Heart left ventricle (tissue), 16 donors: ENCODE data around the gene TDRD7. TPM values are rescaled to one million over a fixed set of nuclear protein-coding genes. Genes with fewer than 3 reads are reported as not detected.
A peak's percentile ranks its signal among the peaks of the same experiment; 100 is the strongest.

ENCODE experiments used
- ATAC-seq, 4 donors: fragments of 200-7000 bp; cut with Tn5 transposase; one replicate each; pipeline ENCODE4 v1.9.1; 2020 to 2022; ENCODE audit warnings: moderate library complexity in 4 of 4, mild to moderate bottlenecking in 3 of 4, moderate number of reproducible peaks in 1 of 4
- DNase-seq, 5 donors: peaks; one replicate each; pipeline ENCODE4 v3.0.0-alpha.2; 2020
- H3K27ac ChIP-seq, 12 donors: fragments of 200-600 bp; sonication (generic) in 4 of 12; one replicate each; pipeline versions ENCODE4 v1.5.0 to v1.8.0; 2016 to 2022; ENCODE audit warnings: mild to moderate bottlenecking in 2 of 12
- H3K27me3 ChIP-seq, 9 donors: fragments of 200-600 bp; sonication (generic) in 2 of 9; one replicate each; pipeline versions ENCODE4 v1.5.1 to v1.8.0; 2016 to 2022; ENCODE audit warnings: mild to moderate bottlenecking in 3 of 9
- H3K36me3 ChIP-seq, 9 donors: fragments of 200-600 bp; sonication (generic) in 2 of 9; one replicate each; pipeline versions ENCODE4 v1.5.0 to v1.8.0; 2018 to 2022; ENCODE audit warnings: mild to moderate bottlenecking in 2 of 9
- H3K4me1 ChIP-seq, 12 donors: fragments of 200-600 bp; sonication (generic) in 4 of 12; one replicate each; pipeline versions ENCODE4 v1.5.0 to v1.8.0; 2016 to 2022; ENCODE audit warnings: mild to moderate bottlenecking in 3 of 12
- H3K4me3 ChIP-seq, 12 donors: fragments of 200-600 bp; sonication (generic) in 4 of 12; one replicate each; pipeline versions ENCODE4 v1.5.0 to v1.8.0; 2017 to 2022; ENCODE audit warnings: mild to moderate bottlenecking in 9 of 12, moderate library complexity in 4 of 12
- H3K9me3 ChIP-seq, 12 donors: fragments of 200-600 bp; sonication (generic) in 4 of 12; one replicate each; pipeline versions ENCODE4 v1.5.0 to v1.8.0; 2016 to 2022; ENCODE audit warnings: mild to moderate bottlenecking in 1 of 12
- CTCF ChIP-seq, 12 donors: fragments of 200-600 bp; sonication (generic) in 4 of 12; IDR thresholded peaks; one replicate each; pipeline versions ENCODE4 v1.5.0 to v1.8.0; 2018 to 2022; ENCODE audit warnings: antibody characterized with exemption in 12 of 12, mild to moderate bottlenecking in 5 of 12
- POLR2A ChIP-seq, 2 donors: fragments of 450-650 bp; IDR thresholded peaks; one replicate each; pipeline ENCODE4 v1.6.1; 2017; ENCODE audit warnings: antibody characterized with exemption in 2 of 2, mild to moderate bottlenecking in 2 of 2, moderate library complexity in 2 of 2
- WGBS, 4 donors: extraction: QIAGEN DNeasy Blood & Tissue Kit in 2 of 4; methylation state at CpG; one replicate each; pipeline versions ENCODE4 v1.1.5 to v1.1.7; 2013 to 2018; 5-methylcytosine and 5-hydroxymethylcytosine counted together
- intact Hi-C, 10 donors: fragments of 100-400 bp; cut with DNase I; formaldehyde crosslinking; loops; one replicate each; pipeline versions ENCODE4 v1.11.1 to v1.14.2; 2022
- polyA plus RNA-seq, 2 donors: library from polyadenylated mRNA; stranded (reverse); fragments of 200-250 nt; gene quantifications; one replicate each; pipeline ENCODE4 v1.2.3, GENCODE V29; 2013
- total RNA-seq, 9 donors: library from RNA; depleted of rRNA in 2 of 9; stranded (reverse); fragments of >200 nt in 2 of 9; fragmentation: NEBNext Ultra II Directional in 3 of 9; extraction: Animal tissue kit (Norgen Biotek cat#: 25700) in 3 of 9; gene quantifications; one replicate each; pipeline versions ENCODE4 v1.1.0 to v1.2.4, GENCODE V29; 2016 to 2023
- donor health status: ischemic (EF 13 %, LVEDD 7.1; RV severe dilation, severe dysfunction).
- donor health status: healthy with polysubstance abuse.
- donor health status: DM: no; HTN: yes; CAD: no.
- donor health status: DM: no; HTN: no; CAD: no.
- donor health status: ischemic (EF 25% LVEDD 6.9; RV normal size, moderate dysfunction).
- donor health status: ischemic (EF 25% LVEDD 5.7; RV mildly dilated, moderate dysfunction).
- donor health status: healthy.
- donor health status: DM: yes; HTN: yes; CAD: no.
- donor health status: ischemic (EF 35%, LVEDD 5.7; RV mildly dilated, moderate dysfunction).
- donor health status: nonischemic (EF 11% LVEDD 7.7; RV severe dilation, severe dysfunction).
- donor health status: DM: yes; HTN: yes; CAD: no.
- donor health status: PGD.
- donor health status: ischemic (EF 29% LVEDD 5.4; RV normal size, mild dysfunction).
- donor health status: nonischemic (EF 23%, LVEDD 6.1; RV moderate dilation, normal function).

Gene TDRD7
- total and polyA plus RNA-seq, 11 donors = 3.0 to 15.3 (median 8.9) TPM

- ATAC-seq = peak in 2 of 4 donors; percentile 7 to 10
- intact Hi-C loops = loop anchor here in 7 of 10 donors (5.0 kb wide), 4 partner anchors 184 to 204 kb away; no protein-coding TSS in a partner anchor
Observed at GRCh38 chr9:97412626-97413385, 910 bp downstream of the TDRD7 start.

DNA sequence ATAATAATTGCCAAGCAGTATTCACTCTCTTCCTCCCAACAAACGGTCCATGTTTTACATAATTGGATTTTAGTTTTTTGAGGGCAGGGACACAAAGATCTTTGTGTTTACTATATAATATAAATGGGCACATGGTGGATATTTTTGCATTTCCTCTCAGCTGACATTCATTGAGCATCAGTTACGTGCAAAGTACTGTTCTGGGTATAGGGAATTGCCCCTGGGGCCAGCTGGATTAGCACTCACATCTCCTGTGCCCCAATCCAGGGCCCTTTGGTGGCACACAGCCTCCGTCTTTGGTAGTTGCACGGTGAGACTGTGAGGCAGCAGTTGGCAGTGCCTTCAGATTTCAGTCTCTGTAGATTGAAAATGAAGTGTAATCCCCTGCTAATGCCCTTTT lies 1.6 kb downstream of the TDRD7 start:
- ATAC-seq (no peak), DNase-seq (no peak)
- peak overlapping the region in 1 of 12 donors; percentile 91 for H3K27ac ChIP-seq
- intact Hi-C loops = loop anchor here in 7 of 10 donors (5.0 kb wide), 4 partner anchors 184 to 204 kb away; no protein-coding TSS in a partner anchor
- 62 to 75% (median 69%) methylated on average over 4 of the region's 4 CpGs for WGBS, 4 donors
- H3K9me3 ChIP-seq = no peaks in the 10 kb centered on the region
- TF ChIP-seq CTCF (IDR thresholded peaks at IDR 0.05) (no peak), POLR2A (IDR thresholded peaks at IDR 0.05) (no peak)
- H3K27me3 ChIP-seq = no peaks in the 10 kb centered on the region
- H3K36me3 ChIP-seq = no peaks in the 10 kb centered on the region
- H3K4me3 ChIP-seq = peak overlapping the region in 3 of 12 donors; percentile 69 to 87 (median 86)
- peaks cover 0 to 28% (median 11%) of the 10 kb centered on the region in 12 donors for H3K4me1 ChIP-seq

More at GRCh38 chr9:97412626-97413385, 910 bp downstream of the TDRD7 start:
- no peaks in the 10 kb centered on the region for H3K27me3 ChIP-seq
- peak overlapping the region; percentile 60 to 96 (median 88) for H3K27ac ChIP-seq
- H3K36me3 ChIP-seq = no peaks in the 10 kb centered on the region
- DNase-seq = no peak
- no peaks in the 10 kb centered on the region for H3K9me3 ChIP-seq
- WGBS, 4 donors = 10 to 21% (median 13%) methylated on average over 7 to 16 of the region's 16 CpGs
- TF ChIP-seq POLR2A (IDR thresholded peaks at IDR 0.05) (no peak), CTCF (IDR thresholded peaks at IDR 0.05) (no peak)
- peak overlapping the region; percentile 64 to 100 (median 94) for H3K4me3 ChIP-seq
- peaks cover 0 to 23% (median 11%) of the 10 kb centered on the region in 12 donors for H3K4me1 ChIP-seq

- ATAC-seq = no peak
- intact Hi-C loops = no loop called here
- DNase-seq = no peak
- 76 to 86% (median 82%) methylated on average over 2 of the region's 2 CpGs for WGBS, 4 donors
- no peak for TF ChIP-seq POLR2A (IDR thresholded peaks at IDR 0.05)
- TF ChIP-seq CTCF (IDR thresholded peaks at IDR 0.05) = no peak
- no peak overlapping the region for H3K27ac ChIP-seq
- H3K4me1 ChIP-seq = peaks cover 0 to 43% (median 13%) of the 10 kb centered on the region in 12 donors
- H3K4me3 ChIP-seq = no peak overlapping the region
- no peaks in the 10 kb centered on the region for H3K27me3 ChIP-seq
- H3K9me3 ChIP-seq = no peaks in the 10 kb centered on the region
- H3K36me3 ChIP-seq = no peaks in the 10 kb centered on the region
Observed at GRCh38 chr9:97415146-97415545, 3.2 kb downstream of the TDRD7 start.

DNA sequence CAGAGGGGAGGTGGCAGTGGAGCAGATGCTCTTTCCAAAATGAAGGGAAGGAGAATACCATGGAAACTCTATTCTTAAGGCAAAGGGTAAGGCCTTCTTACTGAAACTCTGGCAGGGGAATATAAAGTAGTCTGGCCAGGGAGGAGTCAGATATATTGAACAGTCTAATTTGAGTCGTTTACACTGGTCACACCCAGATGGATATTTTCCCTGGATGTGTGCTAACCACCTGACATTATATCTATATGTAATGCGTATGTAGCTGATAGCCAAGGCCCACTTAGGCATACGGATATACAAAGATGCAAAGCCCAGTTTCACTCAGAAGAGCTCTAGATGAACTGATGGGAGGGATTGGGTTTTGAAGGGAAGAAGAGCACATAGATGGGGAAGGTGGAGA lies 7.0 kb downstream of the TDRD7 start:
- Histone ChIP-seq H3K27ac (no peak overlapping the region), H3K9me3 (peaks cover 0 to 18% (median 0%) of the 10 kb centered on the region in 12 donors), H3K4me1 (peaks cover 0 to 25% (median 0%) of the 10 kb centered on the region in 12 donors), H3K36me3 (no peaks in the 10 kb centered on the region), H3K27me3 (no peaks in the 10 kb centered on the region), H3K4me3 (no peak overlapping the region)
- no peak for DNase-seq
- intact Hi-C loops = no loop called here
- 89 to 93% (median 91%) methylated on average over 3 of the region's 3 CpGs for WGBS, 4 donors
- ATAC-seq = no peak
- TF ChIP-seq CTCF (IDR thresholded peaks at IDR 0.05) (no peak), POLR2A (IDR thresholded peaks at IDR 0.05) (no peak)
